Measurements from ENCODE around the gene SLC17A1. TPM values are rescaled to one million over a fixed set of nuclear protein-coding genes. Genes with fewer than 3 reads are reported as not detected.

The SLC17A1 gene
- total RNA-seq, 1 donor: not detected

GRCh38 chr6:25862199-25862598 lies 30.3 kb upstream of the SLC17A1 start:
- no peaks in the 10 kb centered on the region for H3K79me2 ChIP-seq (ENCODE audit: insufficient read depth, low read length)
- H4K20me1 ChIP-seq (ENCODE audit: insufficient read depth, low read length): no peaks in the 10 kb centered on the region
- no peak overlapping the region for H3K27ac ChIP-seq (ENCODE audit: low read depth, low read length)
- H2AFZ ChIP-seq (ENCODE audit: low read length): no peak overlapping the region
- no peaks in the 10 kb centered on the region for H3K9me3 ChIP-seq (ENCODE audit: low read depth, low read length)
- no peaks in the 10 kb centered on the region for H3K4me1 ChIP-seq (ENCODE audit: insufficient read depth, low read length)
- no peak overlapping the region for H3K4me2 ChIP-seq (ENCODE audit: insufficient read depth, low read length)
- no peak for DNase-seq (ENCODE audit: insufficient read length, low spot score, missing footprints)
- H3K4me3 ChIP-seq (ENCODE audit: insufficient read depth, low read length): no peak overlapping the region
- H3K36me3 ChIP-seq (ENCODE audit: insufficient read depth, low read length): no peaks in the 10 kb centered on the region
- TF ChIP-seq CTCF (IDR thresholded peaks at IDR 0.05; ENCODE audit: extremely low read depth, low read depth, low read length): no peak
- H3K27me3 ChIP-seq (ENCODE audit: insufficient read depth, low read length): no peaks in the 10 kb centered on the region

GRCh38 chr6:25852756-25853155 lies 20.9 kb upstream of the SLC17A1 start:
- Histone ChIP-seq H3K4me1 (ENCODE audit: insufficient read depth, low read length) (no peaks in the 10 kb centered on the region), H3K9me3 (ENCODE audit: low read depth, low read length) (no peaks in the 10 kb centered on the region), H3K79me2 (ENCODE audit: insufficient read depth, low read length) (no peaks in the 10 kb centered on the region), H3K36me3 (ENCODE audit: insufficient read depth, low read length) (no peaks in the 10 kb centered on the region), H2AFZ (ENCODE audit: low read length) (no peak overlapping the region), H3K4me3 (ENCODE audit: insufficient read depth, low read length) (no peak overlapping the region), H3K27me3 (ENCODE audit: insufficient read depth, low read length) (no peaks in the 10 kb centered on the region), H3K4me2 (ENCODE audit: insufficient read depth, low read length) (no peak overlapping the region), H3K27ac (ENCODE audit: low read depth, low read length) (no peak overlapping the region), H4K20me1 (ENCODE audit: insufficient read depth, low read length) (no peaks in the 10 kb centered on the region)
- no peak for DNase-seq (ENCODE audit: insufficient read length, low spot score, missing footprints)
- no peak for TF ChIP-seq CTCF (IDR thresholded peaks at IDR 0.05; ENCODE audit: extremely low read depth, low read depth, low read length)

GRCh38 chr6:25851961-25852360 lies 20.1 kb upstream of the SLC17A1 start:
- Histone ChIP-seq H3K36me3 (ENCODE audit: insufficient read depth, low read length) (no peaks in the 10 kb centered on the region), H4K20me1 (ENCODE audit: insufficient read depth, low read length) (no peaks in the 10 kb centered on the region), H3K79me2 (ENCODE audit: insufficient read depth, low read length) (no peaks in the 10 kb centered on the region), H3K27ac (ENCODE audit: low read depth, low read length) (no peak overlapping the region), H3K4me3 (ENCODE audit: insufficient read depth, low read length) (no peak overlapping the region), H3K4me2 (ENCODE audit: insufficient read depth, low read length) (no peak overlapping the region), H2AFZ (ENCODE audit: low read length) (no peak overlapping the region), H3K4me1 (ENCODE audit: insufficient read depth, low read length) (no peaks in the 10 kb centered on the region), H3K9me3 (ENCODE audit: low read depth, low read length) (no peaks in the 10 kb centered on the region), H3K27me3 (ENCODE audit: insufficient read depth, low read length) (no peaks in the 10 kb centered on the region)
- DNase-seq (ENCODE audit: insufficient read length, low spot score, missing footprints): no peak
- no peak for TF ChIP-seq CTCF (IDR thresholded peaks at IDR 0.05; ENCODE audit: extremely low read depth, low read depth, low read length)

GRCh38 chr6:25844518-25844917 lies 12.7 kb upstream of the SLC17A1 start:
- Histone ChIP-seq H3K79me2 (ENCODE audit: insufficient read depth, low read length) (no peaks in the 10 kb centered on the region), H3K27me3 (ENCODE audit: insufficient read depth, low read length) (no peaks in the 10 kb centered on the region), H2AFZ (ENCODE audit: low read length) (no peak overlapping the region), H3K27ac (ENCODE audit: low read depth, low read length) (no peak overlapping the region), H3K9me3 (ENCODE audit: low read depth, low read length) (no peaks in the 10 kb centered on the region), H3K4me3 (ENCODE audit: insufficient read depth, low read length) (no peak overlapping the region), H3K4me2 (ENCODE audit: insufficient read depth, low read length) (no peak overlapping the region), H3K36me3 (ENCODE audit: insufficient read depth, low read length) (no peaks in the 10 kb centered on the region), H4K20me1 (ENCODE audit: insufficient read depth, low read length) (no peaks in the 10 kb centered on the region), H3K4me1 (ENCODE audit: insufficient read depth, low read length) (no peaks in the 10 kb centered on the region)
- TF ChIP-seq CTCF (IDR thresholded peaks at IDR 0.05; ENCODE audit: extremely low read depth, low read depth, low read length): no peak
- no peak for DNase-seq (ENCODE audit: insufficient read length, low spot score, missing footprints)
